ENCODE measurements around the gene SERPINI1. TPM values are rescaled to one million over a fixed set of nuclear protein-coding genes. Genes with fewer than 3 reads are reported as not detected.

The SERPINI1 gene
- total RNA-seq, 2 experiments from 2014 or later, result 0.83 to 1.0 TPM

GRCh38 chr3:167776066-167776685, 40.7 kb downstream of the SERPINI1 start:
- Mint-ChIP-seq H3K27ac (no peak overlapping the region), H3K4me3 (no peak overlapping the region), H3K4me1 (ENCODE audit: low read depth) (peaks cover 8% of the 10 kb centered on the region), H3K27me3 (no peaks in the 10 kb centered on the region), H3K9me3 (peaks cover 5% of the 10 kb centered on the region), H3K36me3 (ENCODE audit: low read depth) (no peaks in the 10 kb centered on the region)
- TF ChIP-seq CTCF (IDR thresholded peaks at IDR 0.05), result no peak
- intact Hi-C loops (cut with micrococcal nuclease), result no loop called here
- POLR2A ChIA-PET, result no interaction called here
- DNase-seq (no peak), ATAC-seq (no peak)
- CTCF ChIA-PET, result no interaction called here

GRCh38 chr3:167777356-167777755, 41.8 kb downstream of the SERPINI1 start:
- ChIA-PET POLR2A (no interaction called here), CTCF (no interaction called here)
- Mint-ChIP-seq H3K4me1 (ENCODE audit: low read depth) (peaks cover 8% of the 10 kb centered on the region), H3K27ac (no peak overlapping the region), H3K36me3 (ENCODE audit: low read depth) (no peaks in the 10 kb centered on the region), H3K9me3 (peaks cover 5% of the 10 kb centered on the region), H3K4me3 (no peak overlapping the region), H3K27me3 (no peaks in the 10 kb centered on the region)
- TF ChIP-seq CTCF (IDR thresholded peaks at IDR 0.05), result no peak
- ATAC-seq (no peak), DNase-seq (peak; percentile 2)
- intact Hi-C loops (cut with micrococcal nuclease), result no loop called here

GRCh38 chr3:167780214-167780883, 44.8 kb downstream of the SERPINI1 start:
- intact Hi-C loops (cut with micrococcal nuclease), result no loop called here
- TF ChIP-seq CTCF (IDR thresholded peaks at IDR 0.05), result no peak
- no peaks in the 10 kb centered on the region for H3K36me3 Mint-ChIP-seq (ENCODE audit: low read depth)
- ChIA-PET POLR2A (no interaction called here), CTCF (no interaction called here)
- DNase-seq (no peak), ATAC-seq (no peak)
- no peak overlapping the region for H3K27ac Mint-ChIP-seq
- peaks cover 5% of the 10 kb centered on the region for H3K9me3 Mint-ChIP-seq
- H3K4me1 Mint-ChIP-seq (ENCODE audit: low read depth), result no peaks in the 10 kb centered on the region
- H3K27me3 Mint-ChIP-seq, result no peaks in the 10 kb centered on the region
- H3K4me3 Mint-ChIP-seq, result no peak overlapping the region

GRCh38 chr3:167783781-167784180, 48.3 kb downstream of the SERPINI1 start:
- no peak for ATAC-seq
- intact Hi-C loops (cut with micrococcal nuclease), result no loop called here
- no peak overlapping the region for H3K27ac Mint-ChIP-seq
- no peaks in the 10 kb centered on the region for H3K27me3 Mint-ChIP-seq
- no peaks in the 10 kb centered on the region for H3K9me3 Mint-ChIP-seq
- DNase-seq, result no peak
- H3K36me3 Mint-ChIP-seq (ENCODE audit: low read depth), result no peaks in the 10 kb centered on the region
- H3K4me3 Mint-ChIP-seq, result no peak overlapping the region
- ChIA-PET POLR2A (no interaction called here), CTCF (no interaction called here)
- H3K4me1 Mint-ChIP-seq (ENCODE audit: low read depth), result no peaks in the 10 kb centered on the region
- TF ChIP-seq CTCF (IDR thresholded peaks at IDR 0.05), result no peak

- intact Hi-C loops (cut with micrococcal nuclease), result no loop called here
Measured at GRCh38 chr3:167785790-167786189, 50.3 kb downstream of the SERPINI1 start.

More at GRCh38 chr3:167785790-167786189, 50.3 kb downstream of the SERPINI1 start:
- Mint-ChIP-seq H3K27ac (no peak overlapping the region), H3K4me1 (ENCODE audit: low read depth) (no peaks in the 10 kb centered on the region), H3K4me3 (no peak overlapping the region), H3K36me3 (ENCODE audit: low read depth) (no peaks in the 10 kb centered on the region), H3K9me3 (no peaks in the 10 kb centered on the region), H3K27me3 (no peaks in the 10 kb centered on the region)
- no peak for TF ChIP-seq CTCF (IDR thresholded peaks at IDR 0.05)
- ATAC-seq (no peak), DNase-seq (no peak)
- POLR2A ChIA-PET, result no interaction called here
- CTCF ChIA-PET, result no interaction called here

Data from activated CD8-positive, alpha-beta T cell treated with anti-CD3 and anti-CD28 coated beads for 36 hours (primary cell).